Nephron (organoid): Measurements from ENCODE around the gene CLDN7.
A peak's percentile ranks its signal among the peaks of the same experiment; 100 is the strongest.

Experiments used
- H3K27ac Mint-ChIP-seq, 3 experiments: 2 replicates each; pipeline ENCODE4 v1.8.0; 2020; ENCODE audit warnings: mixed read lengths in 3 of 3, mild to moderate bottlenecking in 2 of 3, moderate library complexity in 1 of 3
- H3K27me3 Mint-ChIP-seq: 2 replicates; pipeline ENCODE4 v1.8.0; 2021; ENCODE audit warnings: low read depth, mild to moderate bottlenecking, moderate library complexity, mixed read lengths
- H3K36me3 Mint-ChIP-seq: 2 replicates; pipeline ENCODE4 v1.8.0; 2020; ENCODE audit warnings: low read depth, mixed read lengths
- H3K4me1 Mint-ChIP-seq: 2 replicates; pipeline ENCODE4 v1.8.0; 2020; ENCODE audit warnings: mixed read lengths
- H3K4me3 Mint-ChIP-seq, 3 experiments: 2 replicates each; pipeline ENCODE4 v1.8.0; 2020; ENCODE audit warnings: mild to moderate bottlenecking in 3 of 3, mixed read lengths in 3 of 3, moderate library complexity in 2 of 3
- H3K9me3 Mint-ChIP-seq: 2 replicates; pipeline ENCODE4 v1.8.0; 2020; ENCODE audit warnings: mixed read lengths
- TF ChIP-seq, protein P1 (sequence below), 3 experiments: fragments of 200-600 bp; sonication (generic); IDR thresholded peaks; one replicate each; pipeline ENCODE4 v1.5.0; 2021; ENCODE audit warnings: antibody characterized with exemption in 3 of 3; ENCODE audit not compliant: unreplicated experiment in 3 of 3

The CLDN7 gene

DNA sequence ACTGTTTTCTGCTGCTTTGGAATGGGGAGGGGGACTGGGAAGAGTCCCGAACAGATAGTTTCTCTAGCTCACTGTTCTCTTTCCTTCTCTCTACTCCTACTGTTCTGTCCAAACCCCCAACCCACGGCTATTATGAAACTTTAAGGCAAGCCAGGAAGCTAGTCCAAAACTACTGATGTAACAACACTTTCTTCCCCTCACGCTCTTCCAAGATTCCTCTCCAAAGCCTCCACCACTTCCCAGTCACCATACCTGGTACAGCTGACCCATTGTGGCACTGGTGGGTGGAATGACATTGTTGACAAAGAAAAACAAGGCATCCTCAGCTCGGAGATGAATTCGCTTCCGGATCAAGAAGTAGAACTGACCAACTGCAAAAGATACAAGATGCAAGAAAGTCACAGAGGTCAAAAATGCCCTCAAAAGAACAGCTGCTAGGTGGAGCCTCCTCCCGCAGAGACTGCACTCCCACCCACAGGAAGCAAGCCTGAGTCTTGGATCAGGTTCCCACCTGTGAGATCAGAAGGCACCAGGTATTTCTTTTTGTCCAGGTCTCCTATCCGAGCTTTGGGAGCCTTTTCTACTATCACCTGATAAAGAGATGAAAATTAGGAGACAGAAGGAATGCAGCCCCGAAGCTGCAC, 21.1 kb downstream of the CLDN7 start:
- H3K27ac Mint-ChIP-seq, result peak overlapping the region; percentile 99
- peaks cover 54% of the 10 kb centered on the region for H3K36me3 Mint-ChIP-seq
- TF ChIP-seq, protein P1, sequence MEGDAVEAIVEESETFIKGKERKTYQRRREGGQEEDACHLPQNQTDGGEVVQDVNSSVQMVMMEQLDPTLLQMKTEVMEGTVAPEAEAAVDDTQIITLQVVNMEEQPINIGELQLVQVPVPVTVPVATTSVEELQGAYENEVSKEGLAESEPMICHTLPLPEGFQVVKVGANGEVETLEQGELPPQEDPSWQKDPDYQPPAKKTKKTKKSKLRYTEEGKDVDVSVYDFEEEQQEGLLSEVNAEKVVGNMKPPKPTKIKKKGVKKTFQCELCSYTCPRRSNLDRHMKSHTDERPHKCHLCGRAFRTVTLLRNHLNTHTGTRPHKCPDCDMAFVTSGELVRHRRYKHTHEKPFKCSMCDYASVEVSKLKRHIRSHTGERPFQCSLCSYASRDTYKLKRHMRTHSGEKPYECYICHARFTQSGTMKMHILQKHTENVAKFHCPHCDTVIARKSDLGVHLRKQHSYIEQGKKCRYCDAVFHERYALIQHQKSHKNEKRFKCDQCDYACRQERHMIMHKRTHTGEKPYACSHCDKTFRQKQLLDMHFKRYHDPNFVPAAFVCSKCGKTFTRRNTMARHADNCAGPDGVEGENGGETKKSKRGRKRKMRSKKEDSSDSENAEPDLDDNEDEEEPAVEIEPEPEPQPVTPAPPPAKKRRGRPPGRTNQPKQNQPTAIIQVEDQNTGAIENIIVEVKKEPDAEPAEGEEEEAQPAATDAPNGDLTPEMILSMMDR (IDR thresholded peaks at IDR 0.05; ENCODE audit: unreplicated experiment in 3 of 3), result no peak
- H3K4me3 Mint-ChIP-seq, result peak overlapping the region; percentile 96 to 100 (median 96)
- H3K4me1 Mint-ChIP-seq, result peaks cover 46% of the 10 kb centered on the region
- H3K27me3 Mint-ChIP-seq, result no peaks in the 10 kb centered on the region
- H3K9me3 Mint-ChIP-seq, result no peaks in the 10 kb centered on the region

DNA sequence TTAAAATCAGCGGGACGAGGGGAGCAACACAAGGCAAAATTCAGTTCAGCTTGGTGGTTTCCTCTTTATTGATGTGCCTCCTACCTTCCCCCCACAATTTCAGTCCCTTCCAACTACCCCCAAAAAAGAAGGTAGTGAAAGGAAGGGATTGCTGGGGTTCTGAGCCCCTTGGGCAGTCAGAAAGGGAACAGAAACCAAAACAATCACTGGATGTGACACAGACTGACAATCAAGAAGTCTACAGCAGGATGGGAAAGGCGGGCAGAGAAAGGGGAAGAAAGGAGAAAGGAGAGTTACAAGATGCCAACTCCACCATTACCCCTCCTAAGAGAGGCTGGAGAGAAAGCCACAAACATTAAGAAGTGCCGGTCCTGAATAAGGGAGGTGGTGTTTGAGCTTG, 21.9 kb downstream of the CLDN7 start:
- Mint-ChIP-seq H3K27me3 (no peaks in the 10 kb centered on the region), H3K27ac (peak overlapping the region; percentile 99), H3K36me3 (peaks cover 57% of the 10 kb centered on the region), H3K9me3 (no peaks in the 10 kb centered on the region), H3K4me1 (peaks cover 46% of the 10 kb centered on the region), H3K4me3 (peak overlapping the region; percentile 96 to 100 (median 96))
- TF ChIP-seq, protein P1 (IDR thresholded peaks at IDR 0.05; ENCODE audit: unreplicated experiment in 3 of 3), result no peak

DNA sequence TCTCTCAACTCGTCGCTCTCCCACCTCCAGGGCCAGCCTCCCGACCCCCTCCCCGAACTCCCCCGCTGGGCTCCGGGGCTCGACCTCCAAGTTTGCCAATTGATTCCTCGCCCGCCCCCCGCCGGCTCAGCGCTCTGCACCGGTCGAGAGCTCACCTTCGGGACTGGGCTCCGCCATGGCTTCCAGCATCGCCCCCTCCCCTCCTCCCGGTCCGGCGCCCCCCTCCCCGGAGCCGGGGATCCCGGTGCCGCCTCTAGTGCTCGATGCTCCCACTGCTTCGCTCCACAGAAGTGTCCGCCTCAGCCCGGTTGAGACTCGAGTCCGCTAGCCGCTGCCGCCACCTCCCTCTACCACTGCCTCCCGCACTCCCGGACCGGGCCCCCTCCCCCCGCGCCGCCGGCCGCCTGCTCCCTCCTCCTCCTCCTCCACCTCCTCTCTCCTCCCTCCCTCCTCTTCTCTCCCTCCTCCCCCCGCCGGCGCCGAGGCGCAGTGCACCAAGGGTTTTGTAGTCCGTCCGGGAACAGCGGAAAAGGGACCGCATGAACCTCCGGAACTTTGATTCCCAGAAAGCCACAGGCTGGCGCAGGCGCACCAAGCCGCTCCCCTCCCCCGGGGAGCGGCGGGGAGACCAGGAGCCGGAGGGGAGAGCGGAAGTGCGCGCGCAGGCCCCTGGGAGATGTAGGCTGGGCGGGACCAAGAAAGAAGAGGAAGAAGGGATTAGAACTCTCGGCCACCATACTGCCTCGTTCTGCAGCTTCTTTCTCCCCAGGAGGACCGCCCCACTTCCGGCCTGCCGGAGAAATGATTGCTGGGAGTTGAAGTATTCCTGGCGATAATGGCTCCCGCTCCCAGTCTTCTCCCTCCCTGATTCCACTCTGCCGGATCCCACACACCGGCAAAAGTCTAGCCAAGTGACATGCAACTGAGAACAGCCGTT, 22.9 kb downstream of the CLDN7 start, which contains the start of gene PHF23:
Gene PHF23, minus strand, starts transcription at position 367 of the 937 bp plus-strand sequence. Its CDS starts 178 bp downstream, at position 189.
- Mint-ChIP-seq H3K4me3 (peak within 1 kb of the TSS; percentile 96 to 100 (median 96)), H3K27me3 (no peaks in the 10 kb centered on the region), H3K4me1 (peaks cover 52% of the 10 kb centered on the region), H3K9me3 (no peaks in the 10 kb centered on the region), H3K36me3 (peaks cover 63% of the 10 kb centered on the region), H3K27ac (peak within 1 kb of the TSS; percentile 99)
- TF ChIP-seq, protein P1 (IDR thresholded peaks at IDR 0.05; ENCODE audit: unreplicated experiment in 3 of 3), result no peak

DNA sequence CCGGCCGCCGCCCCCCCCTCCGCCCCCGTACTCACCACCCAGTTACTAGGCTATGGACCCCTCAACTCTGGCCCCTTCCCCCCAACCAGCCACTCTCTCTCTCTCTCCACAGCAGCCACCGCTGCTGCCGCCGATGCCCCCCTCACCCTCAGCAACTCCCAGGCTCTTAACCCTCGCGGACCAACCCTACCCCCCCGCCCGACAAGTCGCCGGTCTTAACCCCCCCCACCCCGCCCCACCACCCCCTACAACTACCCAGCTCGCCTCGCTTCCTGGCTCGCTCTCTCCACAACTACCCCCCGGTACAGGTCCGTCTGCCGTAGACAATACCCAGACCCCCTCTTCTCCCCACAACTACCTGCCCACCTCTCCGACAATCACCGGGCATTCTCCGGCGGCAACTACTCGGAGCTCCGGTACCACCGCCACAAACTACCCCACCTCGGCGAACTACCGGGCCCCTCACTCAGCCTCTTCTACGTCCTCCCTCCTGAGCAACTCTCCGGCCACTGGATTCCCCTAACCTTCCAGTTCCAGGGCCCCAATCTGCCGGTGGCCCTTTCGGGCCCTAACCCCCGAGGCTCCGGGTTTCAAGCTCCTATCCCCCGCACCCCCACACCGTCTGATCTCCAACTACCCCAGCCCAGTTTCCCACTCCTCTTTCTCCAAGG, 23.7 kb downstream of the CLDN7 start:
- peak overlapping the region; percentile 99 for H3K27ac Mint-ChIP-seq
- H3K36me3 Mint-ChIP-seq, result peaks cover 60% of the 10 kb centered on the region
- peak overlapping the region; percentile 96 to 100 (median 96) for H3K4me3 Mint-ChIP-seq
- H3K4me1 Mint-ChIP-seq, result peaks cover 56% of the 10 kb centered on the region
- H3K9me3 Mint-ChIP-seq, result no peaks in the 10 kb centered on the region
- no peaks in the 10 kb centered on the region for H3K27me3 Mint-ChIP-seq
- TF ChIP-seq, protein P1 (IDR thresholded peaks at IDR 0.05; ENCODE audit: unreplicated experiment in 3 of 3), result no peak

DNA sequence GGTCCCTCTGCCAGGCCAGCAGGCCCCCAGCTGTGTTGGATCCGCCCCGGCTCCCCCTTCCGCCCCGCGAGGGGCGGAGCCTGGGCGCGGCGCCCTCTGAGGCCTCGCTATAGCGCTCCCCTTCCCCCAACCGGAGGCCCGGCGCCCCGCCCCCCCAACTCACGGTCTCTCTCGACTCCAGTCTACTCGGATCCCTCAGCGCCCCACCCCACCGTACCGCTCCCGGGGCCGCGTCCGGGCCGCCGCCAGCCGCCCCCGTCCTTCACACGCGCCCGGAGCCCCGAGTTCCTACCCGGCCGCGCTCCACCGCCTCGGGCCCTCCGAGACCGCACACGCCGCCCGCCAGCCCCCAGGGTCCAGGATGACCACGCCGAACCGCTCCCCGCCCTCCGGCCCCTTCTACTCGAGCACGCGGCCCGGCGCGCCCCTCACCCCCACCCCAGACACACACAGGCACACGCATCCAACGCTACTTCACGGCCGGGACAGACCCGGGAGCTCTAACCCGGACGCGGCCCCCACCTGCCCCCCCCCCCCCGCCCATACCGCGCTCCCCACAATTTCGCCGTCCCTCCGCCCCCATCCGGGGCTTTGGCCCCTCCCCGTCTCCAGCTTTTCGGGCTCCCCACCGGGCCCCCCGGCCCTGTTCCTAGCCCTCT, 24.4 kb downstream of the CLDN7 start:
- Mint-ChIP-seq H3K27ac (peak overlapping the region; percentile 99), H3K27me3 (no peaks in the 10 kb centered on the region), H3K9me3 (no peaks in the 10 kb centered on the region), H3K4me1 (peaks cover 58% of the 10 kb centered on the region), H3K36me3 (peaks cover 57% of the 10 kb centered on the region), H3K4me3 (peak overlapping the region; percentile 96 to 100 (median 96))
- TF ChIP-seq, protein P1 (IDR thresholded peaks at IDR 0.05; ENCODE audit: unreplicated experiment in 3 of 3), result no peak
